Cerebellar nuclear complex (tissue), 1 donor: ENCODE results near the gene DDX53.

Experiments
- DNase-seq, 2 experiments: peaks; one replicate each; lab custom pipeline; 2025; lab: John Stamatoyannopoulos, UW

Gene DDX53

DNA sequence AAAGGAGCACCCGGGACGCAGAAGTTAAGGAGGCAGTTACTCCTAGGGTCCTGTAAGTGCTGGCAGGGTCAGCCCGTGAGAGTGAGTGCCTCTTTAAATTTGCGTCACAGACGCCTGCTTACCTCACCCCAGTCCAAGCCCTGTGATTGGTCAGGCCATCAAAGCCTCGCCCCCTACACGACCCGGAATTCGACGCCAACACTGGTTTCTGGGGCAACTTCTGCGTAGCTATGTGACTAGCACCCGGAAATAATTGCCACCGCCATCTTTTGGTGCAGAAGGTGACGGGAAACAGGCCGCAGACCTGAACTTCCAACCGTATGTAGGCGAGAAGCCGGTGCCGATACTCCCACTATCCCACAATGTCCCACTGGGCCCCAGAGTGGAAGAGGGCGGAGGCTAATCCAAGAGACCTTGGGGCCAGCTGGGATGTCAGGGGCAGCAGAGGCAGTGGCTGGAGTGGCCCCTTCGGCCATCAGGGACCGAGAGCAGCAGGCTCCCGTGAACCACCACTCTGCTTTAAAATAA, at the start of gene DDX53:
TSS of gene DDX53 (plus strand) at position 265 of the 528 bp plus-strand sequence. CDS start at position 363, 98 bp downstream.
- no peak for DNase-seq

- DNase-seq, result no peak
Measured at GRCh38 chrX:22950269-22951266, 49.2 kb upstream of the DDX53 start.

DNA sequence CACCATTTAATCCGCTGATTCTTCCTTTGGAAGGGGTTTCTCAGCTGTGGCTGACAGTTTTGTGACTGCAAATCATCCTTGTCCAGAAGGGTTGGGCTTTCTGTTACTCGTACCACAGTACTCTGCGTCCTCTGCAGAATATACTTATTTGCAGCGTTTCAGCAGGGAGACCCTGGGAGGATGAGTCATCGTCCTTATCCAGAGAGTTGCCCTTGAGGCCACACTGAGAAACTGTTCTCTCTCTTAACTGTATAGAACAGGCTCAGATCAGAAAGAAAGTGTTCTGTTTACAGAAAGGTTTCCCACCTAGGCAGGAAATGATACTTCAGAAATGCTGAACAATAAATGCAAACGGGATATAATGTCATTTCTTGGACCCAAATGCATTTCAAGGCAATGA, 47.8 kb upstream of the DDX53 start:
- DNase-seq, result no peak

DNA sequence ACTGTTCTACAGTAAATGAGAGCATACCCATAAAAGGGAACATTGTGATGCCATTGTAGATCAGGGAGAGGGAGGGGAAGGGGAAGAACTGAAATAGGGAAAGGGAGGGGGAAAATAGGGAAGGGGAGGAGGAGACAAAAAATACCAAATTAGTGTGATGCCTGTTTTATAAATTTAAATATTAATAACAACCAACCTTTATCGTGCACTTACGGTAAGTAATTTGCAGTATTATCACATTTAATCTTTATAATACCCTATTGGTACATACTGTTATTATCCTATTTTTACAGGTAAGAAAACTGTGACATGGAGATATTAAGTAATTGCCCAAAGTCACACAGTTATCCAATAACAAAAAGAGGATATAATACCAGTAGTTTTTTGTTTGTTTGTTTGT, 41.5 kb upstream of the DDX53 start:
- no peak for DNase-seq

DNA sequence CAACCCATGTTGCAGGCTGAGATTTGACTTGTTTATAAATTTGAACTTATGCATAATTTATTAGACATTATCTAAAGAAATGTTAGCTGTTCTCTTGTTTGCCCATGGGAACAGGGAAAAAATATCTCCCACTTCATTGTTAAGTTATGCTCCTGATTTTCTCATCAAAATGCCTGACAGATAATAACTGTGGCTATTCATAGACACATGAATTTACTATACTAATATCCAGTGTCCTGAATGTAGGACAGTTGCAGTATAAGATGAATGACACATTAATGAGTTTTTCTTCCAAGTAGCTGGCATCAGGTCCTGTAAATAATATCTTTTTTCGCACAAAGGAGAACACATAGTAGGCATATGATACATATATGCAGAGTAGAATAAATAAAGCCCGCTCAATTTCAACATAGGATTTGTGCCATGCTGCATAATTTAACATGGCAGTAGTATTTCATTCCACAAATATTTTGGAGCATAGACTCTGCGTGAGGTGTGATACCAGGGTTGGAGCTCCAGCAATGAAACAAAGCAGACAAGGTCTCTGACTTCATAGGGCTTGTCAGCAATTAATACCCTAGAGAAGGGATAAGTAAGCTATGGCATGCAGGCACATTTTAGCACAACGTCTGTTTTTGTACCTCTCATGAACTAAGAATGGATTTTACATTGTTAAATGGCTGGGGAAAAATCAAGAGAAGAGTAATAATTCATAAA, 40.4 kb upstream of the DDX53 start:
- DNase-seq, result no peak

GRCh38 chrX:22963196-22963595, 36.6 kb upstream of the DDX53 start:
- DNase-seq, result no peak

DNA sequence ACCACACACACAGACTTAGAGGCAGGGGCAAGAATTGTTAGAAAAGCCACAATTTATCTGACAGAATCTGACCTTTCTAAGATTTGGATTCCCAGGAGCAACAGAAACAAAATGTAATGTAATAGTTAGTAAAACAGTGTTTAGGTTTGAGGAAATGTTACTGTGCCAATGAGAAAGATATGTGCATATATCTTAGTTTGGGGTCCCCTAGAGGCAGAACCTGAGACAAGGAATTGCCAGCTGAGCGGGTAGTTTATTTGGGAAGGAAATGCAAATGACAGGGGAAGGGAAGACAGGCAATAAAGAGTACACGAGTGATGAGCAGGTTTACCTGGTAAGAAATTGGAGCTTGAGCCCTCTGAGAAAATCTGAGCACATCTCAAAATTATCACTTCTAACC, 31.3 kb upstream of the DDX53 start:
- no peak for DNase-seq

- DNase-seq, result no peak
Measured at GRCh38 chrX:22969411-22969810, 30.3 kb upstream of the DDX53 start.

GRCh38 chrX:22970861-22971260, 28.9 kb upstream of the DDX53 start:
- DNase-seq, result no peak

- DNase-seq, result no peak
Measured at GRCh38 chrX:22974616-22975015, 25.1 kb upstream of the DDX53 start.

- DNase-seq, result no peak
Measured at GRCh38 chrX:22975786-22976185, 24.0 kb upstream of the DDX53 start.

GRCh38 chrX:22985958-22986357, 13.8 kb upstream of the DDX53 start:
- no peak for DNase-seq

DNA sequence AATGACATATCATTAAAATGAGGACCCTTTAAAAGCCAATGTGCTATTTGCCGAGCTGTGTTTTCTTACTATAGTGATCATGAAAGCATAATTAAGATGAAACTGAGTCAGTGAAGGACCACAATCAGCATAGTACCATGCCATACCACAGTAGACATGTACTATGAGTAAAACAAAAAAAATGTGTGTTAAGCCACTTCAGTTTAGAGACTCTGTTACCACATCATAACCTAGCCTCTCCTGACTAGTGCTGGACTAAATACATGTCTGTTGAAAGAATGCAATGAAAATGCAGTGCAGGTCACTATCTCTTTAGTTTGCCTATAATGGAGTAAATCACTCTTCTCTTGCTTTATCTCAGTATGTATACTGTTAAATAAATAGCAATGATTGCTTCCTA, 12.3 kb upstream of the DDX53 start:
- DNase-seq, result no peak

DNA sequence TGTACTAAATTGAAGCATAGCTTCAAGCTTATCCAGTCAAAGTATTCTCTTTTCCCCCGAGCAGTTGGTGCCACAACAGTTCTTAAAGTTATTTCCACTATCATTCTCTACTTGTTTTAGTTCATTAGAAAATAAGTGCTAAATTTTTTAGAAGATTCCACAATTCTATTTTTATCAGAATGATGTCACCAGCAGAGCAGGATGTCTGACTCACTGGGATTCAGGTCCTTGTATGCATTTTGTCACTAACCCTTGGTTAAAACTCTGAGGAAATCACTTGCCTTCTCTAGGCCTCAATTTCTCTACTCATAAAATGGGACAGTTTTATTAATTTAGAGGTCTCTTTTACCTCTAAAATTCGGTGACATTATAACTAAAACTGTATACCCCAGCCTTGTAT, 3.4 kb downstream of the DDX53 start:
- no peak for DNase-seq

DNA sequence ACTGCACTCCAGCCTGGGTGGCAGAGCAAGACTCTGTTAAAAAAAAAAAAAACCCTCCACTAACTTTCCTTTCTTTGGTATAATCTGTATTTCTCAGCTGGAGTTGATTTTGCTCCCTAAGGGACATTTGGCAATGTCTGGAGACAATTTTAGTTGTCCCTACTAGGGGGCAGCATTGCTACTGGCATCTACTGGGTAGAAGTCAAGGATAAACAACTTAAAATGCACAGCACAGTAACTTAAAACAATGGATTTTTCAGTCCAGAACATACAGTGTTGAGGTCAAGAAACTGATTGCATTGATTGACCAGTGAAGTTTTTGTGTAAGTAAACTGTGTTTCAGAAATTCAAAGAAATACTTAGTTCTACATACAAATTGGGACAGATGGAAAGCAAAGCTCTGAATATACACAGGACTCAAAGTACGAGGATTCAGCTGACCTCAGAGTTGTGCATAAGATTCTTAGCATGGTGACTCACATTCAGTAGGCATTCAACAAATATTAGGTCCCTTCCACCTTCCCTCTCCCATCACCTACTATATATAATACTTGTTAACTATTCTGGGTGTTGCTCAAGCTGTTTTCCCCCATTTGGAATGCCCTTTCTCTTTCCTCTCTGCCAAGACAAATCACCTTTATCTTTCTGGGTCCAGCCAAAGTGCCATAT, 8.8 kb downstream of the DDX53 start:
- DNase-seq, result no peak

DNA sequence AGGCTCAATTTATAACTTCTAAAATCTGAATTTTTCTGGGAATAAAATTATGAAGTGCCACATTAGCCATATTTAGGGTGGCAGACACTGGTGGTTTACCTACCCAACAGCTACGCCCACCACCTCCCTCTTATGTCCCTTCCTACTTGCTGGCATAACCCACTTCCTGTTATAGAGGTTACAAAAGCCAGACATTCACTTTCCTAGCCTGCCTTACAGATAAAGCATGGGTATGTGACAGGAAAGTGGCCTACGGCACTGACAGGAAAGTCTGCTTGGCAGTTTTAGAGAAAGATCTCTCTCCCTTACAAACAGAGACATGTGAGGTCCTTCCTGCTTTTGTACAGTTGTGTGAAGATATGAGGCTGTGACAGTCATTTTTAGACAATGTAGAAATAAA, 12.4 kb downstream of the DDX53 start:
- no peak for DNase-seq

DNA sequence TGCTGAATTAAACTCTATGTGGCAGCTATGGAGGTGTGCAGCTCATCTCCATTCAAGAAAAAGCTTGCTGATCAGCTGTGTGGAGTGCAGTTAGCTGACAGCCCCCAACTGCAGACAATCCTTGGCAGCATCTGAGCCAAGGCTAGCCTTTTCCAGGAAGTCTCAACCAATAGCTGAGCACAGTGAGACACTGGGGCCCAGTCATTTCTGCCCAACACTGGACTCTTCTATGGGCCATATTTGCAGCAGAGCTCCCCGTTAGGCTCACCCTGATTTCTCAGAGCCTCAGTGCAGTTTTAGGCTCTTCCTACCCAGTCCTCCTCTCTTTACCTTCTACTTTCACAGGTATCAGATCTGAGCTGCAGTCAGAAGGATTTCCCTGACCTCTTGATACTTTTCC, 12.9 kb downstream of the DDX53 start:
- no peak for DNase-seq

- no peak for DNase-seq
Measured at GRCh38 chrX:23013366-23013765, 13.6 kb downstream of the DDX53 start.

- no peak for DNase-seq
Measured at GRCh38 chrX:23031600-23031999, 31.8 kb downstream of the DDX53 start.

DNA sequence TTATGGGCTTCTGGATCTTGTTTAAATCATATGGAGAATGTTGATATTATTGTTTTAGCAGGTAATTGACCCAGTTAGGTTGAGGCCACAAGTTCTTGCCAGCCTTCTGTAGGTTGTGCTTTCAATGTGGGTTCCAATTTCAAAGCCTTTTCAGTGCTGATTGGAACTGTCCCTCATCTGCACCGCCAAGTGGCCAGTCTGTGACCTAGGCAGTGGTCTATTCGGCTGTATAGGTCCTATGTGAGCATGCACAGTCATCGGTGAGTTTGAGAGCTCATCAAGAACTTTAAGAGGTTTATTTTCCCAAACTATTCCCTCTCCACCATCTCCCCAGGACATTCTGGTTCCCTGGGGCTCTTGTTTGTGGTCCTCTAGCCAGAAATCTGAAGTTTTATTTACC, 35.7 kb downstream of the DDX53 start:
- no peak for DNase-seq

DNA sequence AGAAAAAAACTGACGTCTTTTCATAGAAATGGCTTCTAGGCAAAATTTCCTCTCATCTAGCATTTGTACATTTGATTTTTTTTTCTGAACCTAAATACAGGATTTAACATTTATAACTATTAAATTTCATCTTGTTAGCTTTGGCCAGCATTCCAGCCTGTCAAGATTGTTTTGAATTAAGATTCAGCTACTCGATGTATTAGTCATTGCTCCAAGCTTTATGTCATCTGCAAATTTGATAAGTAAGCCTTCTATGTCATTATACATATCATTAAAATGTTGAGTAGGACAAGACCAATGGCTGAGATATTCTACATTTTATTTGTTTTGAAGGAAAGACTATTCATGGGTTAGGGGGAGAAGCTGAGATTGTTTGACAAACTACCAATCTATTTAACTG, 46.7 kb downstream of the DDX53 start:
- DNase-seq, result no peak

GRCh38 chrX:23048806-23049573, 49.2 kb downstream of the DDX53 start:
- DNase-seq, result no peak
